Stomach (tissue), 9 donors: Measurements from ENCODE around the gene ARPC1A. TPM values are rescaled to one million over a fixed set of nuclear protein-coding genes. Genes with fewer than 3 reads are reported as not detected.
A peak's percentile ranks its signal among the peaks of the same experiment; 100 is the strongest.

Source experiments
- DNase-seq, 2 donors: peaks; one replicate each; pipeline versions ENCODE4 v3.0.0 to v3.0.0-alpha.2; 2013 to 2019
- H3K27ac ChIP-seq, 5 donors: fragments of 200-600 bp in 4 of 5; sonication (generic) in 4 of 5; one replicate each; pipeline ENCODE4 v1.5.1; 2013 to 2019; ENCODE audit warnings: mild to moderate bottlenecking in 1 of 5, moderate library complexity in 1 of 5
- H3K27me3 ChIP-seq, 3 donors: fragments of 200-600 bp; sonication (generic); one replicate each; pipeline ENCODE4 v1.5.1; 2017 to 2019; ENCODE audit warnings: mixed run types in 1 of 3
- H3K36me3 ChIP-seq, 4 donors: fragments of 200-600 bp; sonication (generic); 1 replicate in 3 of 4; 2 replicates in 1 of 4; pipeline ENCODE4 v1.5.1; 2016 to 2019
- H3K4me1 ChIP-seq, 4 donors: fragments of 200-600 bp; sonication (generic); one replicate each; pipeline ENCODE4 v1.5.1; 2016 to 2019
- H3K4me3 ChIP-seq, 4 donors: fragments of 200-600 bp; sonication (generic) in 3 of 4; one replicate each; pipeline ENCODE4 v1.5.1; 2016 to 2019; ENCODE audit warnings: mild to moderate bottlenecking in 1 of 4
- H3K9me3 ChIP-seq, 4 donors: fragments of 200-600 bp; sonication (generic); one replicate each; pipeline ENCODE4 v1.5.1; 2016 to 2019
- CTCF ChIP-seq, 7 experiments: fragments of 450-650 bp in 4 of 7; fragments of 200-600 bp in 3 of 7; sonication (generic) in 3 of 7; IDR thresholded peaks; one replicate each; pipeline ENCODE4 v1.5.1; 2016 to 2019; ENCODE audit warnings: antibody characterized with exemption in 7 of 7, control low read depth in 2 of 7, mild to moderate bottlenecking in 1 of 7
- EP300 ChIP-seq: sonication (generic); formaldehyde crosslinking; IDR thresholded peaks from one replicate; pipeline ENCODE4 v1.6.1; 2017; ENCODE audit warnings: antibody characterized with exemption
- POLR2A ChIP-seq, 4 donors: fragments of 450-650 bp; IDR thresholded peaks; one replicate each; pipeline ENCODE4 v1.6.1; 2016; ENCODE audit warnings: antibody characterized with exemption in 4 of 4, control low read depth in 2 of 4, mild to moderate bottlenecking in 1 of 4, moderate library complexity in 1 of 4
- POLR2AphosphoS5 ChIP-seq, 3 donors: sonication (generic); formaldehyde crosslinking; IDR thresholded peaks; one replicate each; pipeline ENCODE4 v1.6.1; 2016; ENCODE audit warnings: antibody characterized with exemption in 3 of 3
- WGBS, 5 donors: extraction: QIAGEN DNeasy Blood & Tissue Kit in 3 of 5; methylation state at CpG; one replicate each; pipeline versions ENCODE4 v1.1.5 to v1.1.7; 2013 to 2018; 5-methylcytosine and 5-hydroxymethylcytosine counted together
- intact Hi-C: fragments of 100-400 bp; cut with DNase I; formaldehyde crosslinking; loops from one replicate; pipeline ENCODE4 v1.15.1; 2023; ENCODE audit warnings: low total_unique reads
- polyA plus RNA-seq, 3 donors: library from polyadenylated mRNA; stranded (reverse); fragments of 200-250 nt; gene quantifications; one replicate each; pipeline ENCODE4 v1.2.3, GENCODE V29; 2013
- total RNA-seq, 5 donors: library from RNA; depleted of rRNA; stranded (reverse); fragments of >200 nt; gene quantifications; one replicate each; pipeline versions ENCODE4 v1.1.0 to v1.2.3, GENCODE V29; 2014 to 2016
- donor health status: healthy with polysubstance abuse.
- donor health status: Bipolar disorder and iron deficiency.
- donor health status: healthy.

ARPC1A gene
- total and polyA plus RNA-seq, 8 donors: 93.3 to 344 (median 142) TPM

GRCh38 chr7:99393355-99394187 lies 67.9 kb downstream of the ARPC1A start:
- TF ChIP-seq EP300: no peak
- TF ChIP-seq CTCF (IDR thresholded peaks at IDR 0.05): no peak

GRCh38 chr7:99394188-99394502 lies 68.4 kb downstream of the ARPC1A start:
- Histone ChIP-seq H3K9me3 (no peaks in the 10 kb centered on the region), H3K27ac (no peak overlapping the region), H3K4me3 (no peak overlapping the region), H3K27me3 (no peaks in the 10 kb centered on the region), H3K4me1 (peaks cover 6 to 31% (median 25%) of the 10 kb centered on the region in 4 donors), H3K36me3 (peaks cover 60 to 94% (median 84%) of the 10 kb centered on the region in 4 donors)
- intact Hi-C loops: no loop called here
- no peak for TF ChIP-seq POLR2A (IDR thresholded peaks at IDR 0.05)
- TF ChIP-seq POLR2AphosphoS5 (IDR thresholded peaks at IDR 0.05): no peak
- no peak for TF ChIP-seq EP300
- no peak for TF ChIP-seq CTCF (IDR thresholded peaks at IDR 0.05)
- WGBS, 5 donors: 88 to 95% (median 92%) methylated on average over 4 of the region's 4 CpGs; no CpG with 5 or more reads in 1 of the 5 donors
- no peak for DNase-seq

More at GRCh38 chr7:99393355-99394187, 67.9 kb downstream of the ARPC1A start:
- DNase-seq: peak; percentile 34 to 83
- no peaks in the 10 kb centered on the region for H3K27me3 ChIP-seq
- H3K27ac ChIP-seq: peak overlapping the region; percentile 8 to 81 (median 75)
- H3K36me3 ChIP-seq: peaks cover 59 to 94% (median 84%) of the 10 kb centered on the region in 4 donors
- no peaks in the 10 kb centered on the region for H3K9me3 ChIP-seq
- peaks cover 6 to 31% (median 25%) of the 10 kb centered on the region in 4 donors for H3K4me1 ChIP-seq
- H3K4me3 ChIP-seq: peak overlapping the region; percentile 41 to 60 (median 52)
- intact Hi-C loops: no loop called here
- WGBS, 5 donors: 39 to 65% (median 42%) methylated on average over 14 to 30 of the region's 30 CpGs

GRCh38 chr7:99395616-99396327 lies 70.1 kb downstream of the ARPC1A start:
- Histone ChIP-seq H3K4me3 (no peak overlapping the region), H3K36me3 (peaks cover 62 to 94% (median 84%) of the 10 kb centered on the region in 4 donors), H3K27me3 (no peaks in the 10 kb centered on the region), H3K4me1 (peaks cover 6 to 31% (median 25%) of the 10 kb centered on the region in 4 donors), H3K27ac (no peak overlapping the region), H3K9me3 (no peaks in the 10 kb centered on the region)
- DNase-seq: no peak
- WGBS, 5 donors: 44 to 82% (median 54%) methylated on average over 14 of the region's 14 CpGs
- intact Hi-C loops: no loop called here
- TF ChIP-seq CTCF (IDR thresholded peaks at IDR 0.05) (no peak), POLR2A (IDR thresholded peaks at IDR 0.05) (no peak), POLR2AphosphoS5 (IDR thresholded peaks at IDR 0.05) (no peak), EP300 (no peak)

- Histone ChIP-seq H3K9me3 (no peaks in the 10 kb centered on the region), H3K4me3 (no peak overlapping the region), H3K4me1 (peaks cover 6 to 28% (median 25%) of the 10 kb centered on the region in 4 donors), H3K27ac (no peak overlapping the region), H3K27me3 (no peaks in the 10 kb centered on the region), H3K36me3 (peaks cover 61 to 94% (median 84%) of the 10 kb centered on the region in 4 donors)
- TF ChIP-seq POLR2AphosphoS5 (IDR thresholded peaks at IDR 0.05): no peak
- no peak for TF ChIP-seq EP300
- no peak for TF ChIP-seq CTCF (IDR thresholded peaks at IDR 0.05)
- no peak for TF ChIP-seq POLR2A (IDR thresholded peaks at IDR 0.05)
- intact Hi-C loops: no loop called here
- 76 to 81% (median 80%) methylated on average over 19 to 21 of the region's 21 CpGs for WGBS, 5 donors
- no peak for DNase-seq
Observed at GRCh38 chr7:99396418-99397296, 71.0 kb downstream of the ARPC1A start.
